Pancreas (tissue), 10 donors: ENCODE measurements around the gene TYRO3. TPM values are rescaled to one million over a fixed set of nuclear protein-coding genes. Genes with fewer than 3 reads are reported as not detected.

Experiments used
- ATAC-seq, 4 donors: fragments of 200-7000 bp; cut with Tn5 transposase; one replicate each; pipeline versions ENCODE4 v1.8.0 to v1.9.1; 2020; ENCODE audit warnings: mild to moderate bottlenecking in 4 of 4, moderate library complexity in 4 of 4
- DNase-seq, 6 donors: peaks; one replicate each; pipeline ENCODE4 v3.0.0-alpha.2; 2020
- FAIRE-seq: peaks from 2 replicates; lab custom pipeline; 2012; peaks lifted over from hg19 to GRCh38; lab: Jason Lieb, UNC
- H3K27ac ChIP-seq, 4 donors: fragments of 200-600 bp; sonication (generic); 1 replicate in 3 of 4; 2 replicates in 1 of 4; pipeline versions ENCODE4 v1.5.0 to v1.8.0; 2020
- H3K27me3 ChIP-seq, 4 donors: fragments of 200-600 bp; one replicate each; pipeline ENCODE4 v1.8.0; 2021
- H3K36me3 ChIP-seq, 3 donors: fragments of 200-600 bp; sonication (generic) in 1 of 3; one replicate each; pipeline versions ENCODE4 v1.5.0 to v1.8.0; 2020 to 2021
- H3K4me1 ChIP-seq, 3 donors: fragments of 200-600 bp; one replicate each; pipeline ENCODE4 v1.8.0; 2021
- H3K4me3 ChIP-seq, 4 donors: fragments of 200-600 bp; sonication (generic) in 2 of 4; one replicate each; pipeline versions ENCODE4 v1.5.0 to v1.8.0; 2020 to 2021
- H3K9me3 ChIP-seq, 4 donors: fragments of 200-600 bp; one replicate each; pipeline ENCODE4 v1.8.0; 2021
- WGBS, 2 donors: extraction: QIAGEN DNeasy Blood & Tissue Kit; methylation state at CpG; one replicate each; pipeline ENCODE4 v1.1.7; 2013; 5-methylcytosine and 5-hydroxymethylcytosine counted together
- intact Hi-C, 3 donors: fragments of 100-400 bp; cut with DNase I; formaldehyde crosslinking; loops; one replicate each; pipeline versions ENCODE4 v1.11.1 to v1.14.2; 2022
- polyA plus RNA-seq, 2 donors: library from polyadenylated mRNA; stranded (reverse); fragments of 200-250 nt; gene quantifications; one replicate each; pipeline ENCODE4 v1.2.3, GENCODE V29; 2013
- total RNA-seq, 6 donors: library from RNA; stranded (reverse); fragmentation: NEBNext Ultra II Directional in 4 of 6; extraction: Animal tissue kit (Norgen Biotek cat#: 25700) in 4 of 6; gene quantifications; one replicate each; pipeline versions ENCODE4 v1.2.1 to v1.2.4, GENCODE V29; 2021 to 2023
- TF ChIP-seq, protein P1 (sequence below), 4 donors: fragments of 200-600 bp; sonication (generic) in 3 of 4; IDR thresholded peaks; one replicate each; pipeline versions ENCODE4 v1.5.0 to v1.8.0; 2021; ENCODE audit warnings: antibody characterized with exemption in 4 of 4
- donor health status: healthy with polysubstance abuse.
- donor health status: DM: no; HTN: no; CAD: no; lungs with moderate emphysema.
- donor health status: DM: no; HTN: no; CAD: no.
- donor health status: control.
- donor health status: control.
- donor health status: Bipolar disorder and iron deficiency.
- donor health status: DM: yes; HTN: yes; CAD: no.
- donor health status: DM: no; HTN: no; CAD: no.
- donor health status: DM: no; HTN: no; CAD: no.
- donor health status: DM: yes; HTN: yes; CAD: no.

The TYRO3 gene
- total and polyA plus RNA-seq, 8 donors: 7.3 to 14.4 (median 9.9) TPM

DNA sequence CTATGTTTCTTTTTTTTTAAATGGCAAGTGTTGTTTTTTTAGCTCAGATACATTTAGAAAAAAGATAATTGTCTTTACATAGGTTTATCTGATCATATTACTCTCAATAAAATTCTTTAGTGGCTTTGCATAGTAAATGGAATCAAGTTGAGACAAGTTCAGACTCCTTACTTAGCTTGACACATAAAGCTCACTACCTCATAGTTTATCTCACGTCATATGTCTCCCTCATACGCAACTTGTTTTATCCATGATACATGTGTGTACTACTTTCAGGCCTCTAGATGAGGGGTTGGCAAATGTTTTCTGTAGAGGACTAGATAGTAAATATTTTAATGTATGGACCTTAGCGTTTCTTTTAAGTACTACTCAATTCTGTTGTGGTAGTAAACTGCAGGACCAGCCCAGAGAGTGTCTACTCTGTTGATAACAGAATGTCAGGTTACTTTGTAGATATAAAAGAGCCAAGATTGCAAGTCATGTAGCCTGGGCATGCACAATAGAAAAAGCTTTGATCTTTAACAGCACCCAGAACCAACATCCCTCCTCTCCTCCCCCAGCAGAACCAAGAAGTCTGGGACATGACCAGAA, 73.0 kb downstream of the TYRO3 start:
- DNase-seq (no peak), ATAC-seq (no peak), FAIRE-seq (no peak)
- no peaks in the 10 kb centered on the region for H3K36me3 ChIP-seq
- no peak overlapping the region for H3K27ac ChIP-seq
- H3K4me3 ChIP-seq: no peak overlapping the region
- peaks cover 0 to 8% (median 0%) of the 10 kb centered on the region in 3 donors for H3K4me1 ChIP-seq
- H3K27me3 ChIP-seq: no peaks in the 10 kb centered on the region
- intact Hi-C loops: no loop called here
- TF ChIP-seq, protein P1, sequence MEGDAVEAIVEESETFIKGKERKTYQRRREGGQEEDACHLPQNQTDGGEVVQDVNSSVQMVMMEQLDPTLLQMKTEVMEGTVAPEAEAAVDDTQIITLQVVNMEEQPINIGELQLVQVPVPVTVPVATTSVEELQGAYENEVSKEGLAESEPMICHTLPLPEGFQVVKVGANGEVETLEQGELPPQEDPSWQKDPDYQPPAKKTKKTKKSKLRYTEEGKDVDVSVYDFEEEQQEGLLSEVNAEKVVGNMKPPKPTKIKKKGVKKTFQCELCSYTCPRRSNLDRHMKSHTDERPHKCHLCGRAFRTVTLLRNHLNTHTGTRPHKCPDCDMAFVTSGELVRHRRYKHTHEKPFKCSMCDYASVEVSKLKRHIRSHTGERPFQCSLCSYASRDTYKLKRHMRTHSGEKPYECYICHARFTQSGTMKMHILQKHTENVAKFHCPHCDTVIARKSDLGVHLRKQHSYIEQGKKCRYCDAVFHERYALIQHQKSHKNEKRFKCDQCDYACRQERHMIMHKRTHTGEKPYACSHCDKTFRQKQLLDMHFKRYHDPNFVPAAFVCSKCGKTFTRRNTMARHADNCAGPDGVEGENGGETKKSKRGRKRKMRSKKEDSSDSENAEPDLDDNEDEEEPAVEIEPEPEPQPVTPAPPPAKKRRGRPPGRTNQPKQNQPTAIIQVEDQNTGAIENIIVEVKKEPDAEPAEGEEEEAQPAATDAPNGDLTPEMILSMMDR (IDR thresholded peaks at IDR 0.05): no peak
- H3K9me3 ChIP-seq: no peaks in the 10 kb centered on the region
- 69 to 75% methylated on average over 3 of the region's 3 CpGs for WGBS, 2 donors

Other genes with a start within 250 kb of the TYRO3 start
- gene OIP5, start 226.6 kb upstream of the TYRO3 start, total RNA-seq: under 1 TPM; 0.17 to 0.41 (median 0.25) TPM
- under 1 TPM; 0.30 to 0.56 TPM for gene OIP5, start 226.6 kb upstream of the TYRO3 start, polyA plus RNA-seq
- 1 to 10 TPM in 3 of 6 donors, under 1 TPM in 3; 0.37 to 5.6 (median 1.2) TPM for gene NUSAP1, start 226.3 kb upstream of the TYRO3 start, total RNA-seq
- gene NUSAP1, start 226.3 kb upstream of the TYRO3 start, polyA plus RNA-seq: 1 to 10 TPM in 1 of 2 donors, under 1 TPM in 1; 0.95 to 2.1 TPM
- 1 to 10 TPM; 4.6 to 9.8 (median 7.3) TPM for gene NDUFAF1, start 156.7 kb upstream of the TYRO3 start, total RNA-seq
- 1 to 10 TPM; 5.1 to 9.1 TPM for gene NDUFAF1, start 156.7 kb upstream of the TYRO3 start, polyA plus RNA-seq
- 10 to 100 TPM in 3 of 6 donors, 1 to 10 TPM in 3; 9.0 to 16.1 (median 10.3) TPM for gene RTF1, start 142.1 kb upstream of the TYRO3 start, total RNA-seq
- 10 to 100 TPM in 1 of 2 donors, 1 to 10 TPM in 1; 7.9 to 17.3 TPM for gene RTF1, start 142.1 kb upstream of the TYRO3 start, polyA plus RNA-seq
- 1 to 10 TPM in 4 of 6 donors, under 1 TPM in 2; 0.64 to 2.8 (median 1.1) TPM for gene ITPKA, start 65.3 kb upstream of the TYRO3 start, total RNA-seq
- 1 to 10 TPM in 1 of 2 donors, under 1 TPM in 1; 0.84 to 1.3 TPM for gene ITPKA, start 65.3 kb upstream of the TYRO3 start, polyA plus RNA-seq
- under 1 TPM; 0.17 to 0.41 (median 0.26) TPM for gene LTK, start 45.4 kb upstream of the TYRO3 start, total RNA-seq
- gene LTK, start 45.4 kb upstream of the TYRO3 start, polyA plus RNA-seq: under 1 TPM; 0.19 to 0.63 TPM
- gene RPAP1, start 15.0 kb upstream of the TYRO3 start, total RNA-seq: 10 to 100 TPM; 11.2 to 24.1 (median 17.8) TPM
- gene RPAP1, start 15.0 kb upstream of the TYRO3 start, polyA plus RNA-seq: 10 to 100 TPM; 10.6 to 16.9 TPM
- gene MGA, start 101.2 kb downstream of the TYRO3 start, total RNA-seq: 10 to 100 TPM; 14.3 to 31.3 (median 19.6) TPM
- gene MGA, start 101.2 kb downstream of the TYRO3 start, polyA plus RNA-seq: 1 to 10 TPM; 2.7 to 3.1 TPM
- gene MAPKBP1, start 215.3 kb downstream of the TYRO3 start, total RNA-seq: 10 to 100 TPM in 1 of 6 donors, 1 to 10 TPM in 5; 5.3 to 12.0 (median 7.2) TPM
- gene MAPKBP1, start 215.3 kb downstream of the TYRO3 start, polyA plus RNA-seq: 10 to 100 TPM in 1 of 2 donors, 1 to 10 TPM in 1; 9.3 to 19.2 TPM